Heart left ventricle (tissue), 13 donors: ENCODE data around the gene SLC6A4.

Experiments
- CTCF ChIP-seq, 12 donors: fragments of 200-600 bp; sonication (generic) in 4 of 12; IDR thresholded peaks; one replicate each; pipeline versions ENCODE4 v1.5.0 to v1.8.0; 2018 to 2022; ENCODE audit warnings: antibody characterized with exemption in 12 of 12, mild to moderate bottlenecking in 5 of 12
- POLR2A ChIP-seq, 2 donors: fragments of 450-650 bp; IDR thresholded peaks; one replicate each; pipeline ENCODE4 v1.6.1; 2017; ENCODE audit warnings: antibody characterized with exemption in 2 of 2, mild to moderate bottlenecking in 2 of 2, moderate library complexity in 2 of 2
- donor health status: ischemic (EF 13 %, LVEDD 7.1; RV severe dilation, severe dysfunction).
- donor health status: DM: no; HTN: yes; CAD: no.
- donor health status: DM: no; HTN: no; CAD: no.
- donor health status: ischemic (EF 25% LVEDD 6.9; RV normal size, moderate dysfunction).
- donor health status: ischemic (EF 25% LVEDD 5.7; RV mildly dilated, moderate dysfunction).
- donor health status: ischemic (EF 35%, LVEDD 5.7; RV mildly dilated, moderate dysfunction).
- donor health status: nonischemic (EF 11% LVEDD 7.7; RV severe dilation, severe dysfunction).
- donor health status: DM: yes; HTN: yes; CAD: no.
- donor health status: PGD.
- donor health status: ischemic (EF 29% LVEDD 5.4; RV normal size, mild dysfunction).
- donor health status: nonischemic (EF 23%, LVEDD 6.1; RV moderate dilation, normal function).

GRCh38 chr17:30232015-30232823, 3.3 kb downstream of the SLC6A4 start:
- TF ChIP-seq CTCF (IDR thresholded peaks at IDR 0.05) (no peak), POLR2A (IDR thresholded peaks at IDR 0.05) (no peak)
